ENCODE data around the gene CAMTA1.

GRCh38 chr1:7284839-7285435, 499.7 kb downstream of the CAMTA1 start:
- no peak for TF ChIP-seq CTCF (IDR thresholded peaks at IDR 0.05)
- no peak for TF ChIP-seq POLR2AphosphoS5 (IDR thresholded peaks at IDR 0.05)
- TF ChIP-seq POLR2A (IDR thresholded peaks at IDR 0.05): no peak
- no peak for TF ChIP-seq EP300 (IDR thresholded peaks at IDR 0.05)

All from upper lobe of left lung (tissue), 4 donors.